ENCODE data around the gene SVBP. TPM values are rescaled to one million over a fixed set of nuclear protein-coding genes. Genes with fewer than 3 reads are reported as not detected.

Gene SVBP
- total and polyA plus RNA-seq, 2 donors (not counting 1 experiment from before 2014, with no cell fraction given) = 12.6 to 21.9 TPM

DNA sequence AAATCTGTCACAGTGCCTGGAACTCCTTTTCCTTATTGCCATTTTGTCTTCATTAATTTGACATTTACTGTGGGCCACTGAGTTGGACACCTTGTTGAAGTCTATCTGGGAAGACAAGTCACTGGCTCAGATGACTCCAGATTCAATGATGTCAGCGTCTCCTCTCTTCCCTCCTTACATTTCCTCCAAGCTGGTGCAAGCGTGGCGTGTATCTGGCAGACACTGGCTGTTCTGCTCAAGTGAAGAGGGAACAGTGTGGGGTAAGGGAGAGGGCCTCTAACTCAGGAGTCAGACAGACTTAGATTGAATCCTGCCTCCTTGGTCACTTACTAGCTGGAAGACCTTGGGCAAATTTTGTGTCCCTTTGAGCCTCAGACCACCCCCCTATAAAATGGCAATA is 20.5 kb upstream of the SVBP start:
- POLR2A ChIA-PET = interaction anchor here (0.6 kb wide), 1 partner anchor 8 kb away, joined by 3 read pairs; the partner anchor contains the start of gene ZNF691

GRCh38 chr1:42835422-42835821 is 18.2 kb upstream of the SVBP start:
- TF ChIP-seq CTCF (IDR thresholded peaks at IDR 0.05) (no peak), EZH2 (IDR thresholded peaks at IDR 0.05; ENCODE audit: borderline replicate concordance, insufficient read depth, low read depth, low read length, poor library complexity, severe bottlenecking) (no peak)
- Histone ChIP-seq H3K36me3 (replicated peaks in 1 of 2; ENCODE audit: control extremely low read depth in 1 of 2, control insufficient read depth in 1 of 2, extremely low read depth in 1 of 2, insufficient read depth in 2 of 2, low read length in 1 of 2) (no peaks in the 10 kb centered on the region), H3K9ac (ENCODE audit: low read length) (no peak overlapping the region), H3K4me3 (ENCODE audit: control extremely low read depth in 1 of 5, extremely low read depth in 1 of 5, insufficient read depth in 1 of 5, low read depth in 2 of 5, low read length in 4 of 5) (no peak overlapping the region), H2AFZ (ENCODE audit: insufficient read depth, low read depth, low read length, poor library complexity, severe bottlenecking) (no peak overlapping the region), H4K20me1 (ENCODE audit: control insufficient read depth, insufficient read depth, low read length, poor library complexity, severe bottlenecking) (no peaks in the 10 kb centered on the region), H3K27ac (ENCODE audit: low read length in 2 of 2) (no peak overlapping the region), H3K27me3 (replicated peaks in 1 of 4; ENCODE audit: control extremely low read depth in 1 of 4, control insufficient read depth in 3 of 4, insufficient read depth in 4 of 4, low read length in 3 of 4) (no peaks in the 10 kb centered on the region), H3K4me2 (replicated peaks; ENCODE audit: low read depth, low read length, poor library complexity, severe bottlenecking) (no peak overlapping the region), H3K9me3 (ENCODE audit: control extremely low read depth in 1 of 3, control insufficient read depth in 2 of 3, insufficient read depth in 1 of 3, low read length in 2 of 3) (no peaks in the 10 kb centered on the region), H3K4me1 (ENCODE audit: control insufficient read depth in 2 of 2, insufficient read depth in 2 of 2, low read length in 2 of 2) (peaks cover 6 to 24% of the 10 kb centered on the region in 2 donors), H3K79me2 (ENCODE audit: control insufficient read depth, insufficient read depth, low read length) (no peaks in the 10 kb centered on the region)
- Mint-ChIP-seq H3K4me3 (no peak overlapping the region), H3K27ac (no peak overlapping the region), H3K9me3 (ENCODE audit: insufficient read depth) (no peaks in the 10 kb centered on the region), H3K27me3 (no peaks in the 10 kb centered on the region), H3K4me1 (peaks cover 22% of the 10 kb centered on the region)
- intact Hi-C loops (cut with micrococcal nuclease) = no loop called here
- ChIA-PET POLR2A (interaction anchor here (0.5 kb wide), 1 partner anchor 56 kb away, joined by 3 read pairs; no protein-coding TSS in a partner anchor), CTCF (interaction anchor here (0.6 kb wide), 1 partner anchor 238 kb away, joined by 3 read pairs; no protein-coding TSS in a partner anchor)
- 100% methylated on average over 1 of the region's 2 CpGs for WGBS (ENCODE audit: insufficient coverage)
- ATAC-seq (ENCODE audit: low read depth) (no peak), DNase-seq (no peak)

More for the DNA sequence above, 20.5 kb upstream of the SVBP start:
- CTCF ChIA-PET = interaction anchor here (0.9 to 1.6 kb wide), 2 partner anchors 10 to 18 kb away, joined by 4 to 7 read pairs; no protein-coding TSS in a partner anchor
- WGBS (ENCODE audit: insufficient coverage) = no CpG with 5 or more reads among the region's 3 CpGs
- peaks cover 22% of the 10 kb centered on the region for H3K4me1 Mint-ChIP-seq
- Histone ChIP-seq H3K36me3 (replicated peaks in 1 of 2; ENCODE audit: control extremely low read depth in 1 of 2, control insufficient read depth in 1 of 2, extremely low read depth in 1 of 2, insufficient read depth in 2 of 2, low read length in 1 of 2) (no peaks in the 10 kb centered on the region), H4K20me1 (ENCODE audit: control insufficient read depth, insufficient read depth, low read length, poor library complexity, severe bottlenecking) (no peaks in the 10 kb centered on the region), H3K27me3 (replicated peaks in 1 of 4; ENCODE audit: control extremely low read depth in 1 of 4, control insufficient read depth in 3 of 4, insufficient read depth in 4 of 4, low read length in 3 of 4) (no peaks in the 10 kb centered on the region), H3K27ac (ENCODE audit: low read length in 2 of 2) (no peak overlapping the region), H3K79me2 (ENCODE audit: control insufficient read depth, insufficient read depth, low read length) (no peaks in the 10 kb centered on the region), H3K9ac (ENCODE audit: low read length) (no peak overlapping the region), H3K4me3 (ENCODE audit: control extremely low read depth in 1 of 5, extremely low read depth in 1 of 5, insufficient read depth in 1 of 5, low read depth in 2 of 5, low read length in 4 of 5) (no peak overlapping the region), H3K4me2 (replicated peaks; ENCODE audit: low read depth, low read length, poor library complexity, severe bottlenecking) (no peak overlapping the region), H2AFZ (ENCODE audit: insufficient read depth, low read depth, low read length, poor library complexity, severe bottlenecking) (no peak overlapping the region), H3K4me1 (ENCODE audit: control insufficient read depth in 2 of 2, insufficient read depth in 2 of 2, low read length in 2 of 2) (peaks cover 6 to 24% of the 10 kb centered on the region in 2 donors), H3K9me3 (ENCODE audit: control extremely low read depth in 1 of 3, control insufficient read depth in 2 of 3, insufficient read depth in 1 of 3, low read length in 2 of 3) (no peaks in the 10 kb centered on the region)
- peak overlapping the region; percentile 41 for H3K27ac Mint-ChIP-seq
- ATAC-seq (ENCODE audit: low read depth) = no peak
- H3K9me3 Mint-ChIP-seq (ENCODE audit: insufficient read depth) = no peaks in the 10 kb centered on the region
- no peaks in the 10 kb centered on the region for H3K27me3 Mint-ChIP-seq
- intact Hi-C loops (cut with micrococcal nuclease) = no loop called here
- H3K4me3 Mint-ChIP-seq = no peak overlapping the region
- no peak for DNase-seq
- TF ChIP-seq CTCF (IDR thresholded peaks at IDR 0.05) = no peak
- no peak for TF ChIP-seq EZH2 (IDR thresholded peaks at IDR 0.05; ENCODE audit: borderline replicate concordance, insufficient read depth, low read depth, low read length, poor library complexity, severe bottlenecking)
